Measurements from ENCODE around the gene SOBP. TPM values are rescaled to one million over a fixed set of nuclear protein-coding genes. Genes with fewer than 3 reads are reported as not detected.
A peak's percentile ranks its signal among the peaks of the same experiment; 100 is the strongest.

Gene SOBP
- total and polyA plus RNA-seq, 2 donors (not counting 3 experiments of a cell fraction or from before 2014, with no cell fraction given) = 0.35 to 6.6 TPM

DNA sequence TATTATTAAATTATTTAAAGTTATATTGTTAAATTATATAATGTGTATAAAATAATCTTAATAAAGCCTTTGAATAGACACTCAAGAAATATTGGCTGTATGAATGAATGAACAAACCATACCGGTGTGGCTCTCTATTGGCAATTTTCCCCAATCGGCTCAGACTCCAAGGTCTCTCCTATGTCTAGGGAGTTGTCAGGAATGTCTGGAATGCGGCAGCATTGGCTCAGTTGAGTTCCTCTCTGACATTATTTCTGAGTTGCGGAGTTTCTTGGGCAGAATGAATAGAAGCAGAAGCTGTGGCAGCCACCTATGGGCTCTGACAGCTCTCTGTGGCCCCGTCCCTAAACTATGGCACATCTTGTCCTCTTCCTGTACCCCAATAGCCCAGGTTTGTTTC is 111.0 kb downstream of the SOBP start:
- no peaks in the 10 kb centered on the region for H3K9me3 ChIP-seq (replicated peaks; ENCODE audit: control insufficient read depth, insufficient read depth, low read length)
- no peaks in the 10 kb centered on the region for H3K36me3 ChIP-seq (ENCODE audit: control insufficient read depth in 2 of 2, extremely low read depth in 1 of 2, insufficient read depth in 2 of 2, low read length in 2 of 2)
- no peaks in the 10 kb centered on the region for H3K9me1 ChIP-seq (replicated peaks; ENCODE audit: control insufficient read depth, extremely low read depth, insufficient read depth, low read length)
- intact Hi-C loops (cut with micrococcal nuclease) (loop anchor here (5.0 kb wide), 2 partner anchors 66 to 109 kb away; partner anchors contain the start of gene SOBP), dilution Hi-C loops (cut with MboI; ENCODE audit: extremely low pct_ligation_motif_present, low sequenced_read_pairs) (no loop called here)
- H3K4me3 ChIP-seq (replicated peaks in 1 of 3; ENCODE audit: insufficient read depth in 1 of 3, low read depth in 1 of 3, low read length in 3 of 3) = no peak overlapping the region
- no peak overlapping the region for H3K27ac ChIP-seq (ENCODE audit: insufficient read depth, low read depth, low read length)
- H2AFZ ChIP-seq (ENCODE audit: low read depth, low read length) = no peak overlapping the region
- no peaks in the 10 kb centered on the region for H4K20me1 ChIP-seq (replicated peaks; ENCODE audit: control insufficient read depth, extremely low read depth, insufficient read depth, low read length)
- H3K79me2 ChIP-seq (ENCODE audit: control insufficient read depth, insufficient read depth, low read length) = no peaks in the 10 kb centered on the region
- BruUV-seq (replicated peaks) = no TSS peak
- H3K9ac ChIP-seq (replicated peaks; ENCODE audit: extremely low read depth, insufficient read depth, low read length) = no peak overlapping the region
- no peak overlapping the region for H3K4me2 ChIP-seq (ENCODE audit: insufficient read depth, low read length)
- TF ChIP-seq JUN (IDR thresholded peaks at IDR 0.05; ENCODE audit: borderline replicate concordance, insufficient read depth, insufficient read length, low read depth) (no peak), GATA2 (IDR thresholded peaks at IDR 0.05; ENCODE audit: insufficient read depth, insufficient read length, low read depth, low read length) (no peak), POLR2AphosphoS5 (IDR thresholded peaks at IDR 0.05; ENCODE audit: insufficient read depth, low read depth, low read length) (no peak), EZH2 (IDR thresholded peaks at IDR 0.05; ENCODE audit: borderline replicate concordance, low read depth, low read length, severe bottlenecking) (no peak), MYC (IDR thresholded peaks at IDR 0.05; ENCODE audit: low read depth, low read length) (no peak), POLR2A (IDR thresholded peaks at IDR 0.05; ENCODE audit: low read depth, low read length) (no peak), FOS (IDR thresholded peaks at IDR 0.05; ENCODE audit: borderline replicate concordance, insufficient read depth, low read length) (no peak)
- TF ChIP-seq, protein P1, sequence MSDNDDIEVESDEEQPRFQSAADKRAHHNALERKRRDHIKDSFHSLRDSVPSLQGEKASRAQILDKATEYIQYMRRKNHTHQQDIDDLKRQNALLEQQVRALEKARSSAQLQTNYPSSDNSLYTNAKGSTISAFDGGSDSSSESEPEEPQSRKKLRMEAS (IDR thresholded peaks at IDR 0.05; ENCODE audit: insufficient read depth, insufficient read length) = no peak
- TF ChIP-seq, protein P2, sequence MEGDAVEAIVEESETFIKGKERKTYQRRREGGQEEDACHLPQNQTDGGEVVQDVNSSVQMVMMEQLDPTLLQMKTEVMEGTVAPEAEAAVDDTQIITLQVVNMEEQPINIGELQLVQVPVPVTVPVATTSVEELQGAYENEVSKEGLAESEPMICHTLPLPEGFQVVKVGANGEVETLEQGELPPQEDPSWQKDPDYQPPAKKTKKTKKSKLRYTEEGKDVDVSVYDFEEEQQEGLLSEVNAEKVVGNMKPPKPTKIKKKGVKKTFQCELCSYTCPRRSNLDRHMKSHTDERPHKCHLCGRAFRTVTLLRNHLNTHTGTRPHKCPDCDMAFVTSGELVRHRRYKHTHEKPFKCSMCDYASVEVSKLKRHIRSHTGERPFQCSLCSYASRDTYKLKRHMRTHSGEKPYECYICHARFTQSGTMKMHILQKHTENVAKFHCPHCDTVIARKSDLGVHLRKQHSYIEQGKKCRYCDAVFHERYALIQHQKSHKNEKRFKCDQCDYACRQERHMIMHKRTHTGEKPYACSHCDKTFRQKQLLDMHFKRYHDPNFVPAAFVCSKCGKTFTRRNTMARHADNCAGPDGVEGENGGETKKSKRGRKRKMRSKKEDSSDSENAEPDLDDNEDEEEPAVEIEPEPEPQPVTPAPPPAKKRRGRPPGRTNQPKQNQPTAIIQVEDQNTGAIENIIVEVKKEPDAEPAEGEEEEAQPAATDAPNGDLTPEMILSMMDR (IDR thresholded peaks at IDR 0.05; ENCODE audit: extremely low read depth in 1 of 2, insufficient read depth in 1 of 2, low read depth in 1 of 2, low read length in 2 of 2) = no peak
- DNase-seq (ENCODE audit: low read depth, low spot score) (peak; percentile 56), FAIRE-seq (peak; percentile 90)
- H3K4me1 ChIP-seq (ENCODE audit: control insufficient read depth, extremely low read depth, insufficient read depth, low read length) = peaks cover 12% of the 10 kb centered on the region
- no peaks in the 10 kb centered on the region for H3K27me3 ChIP-seq (ENCODE audit: control insufficient read depth in 2 of 2, insufficient read depth in 2 of 2, low read length in 2 of 2)
- ChIA-PET CTCF (interaction anchor here (0.6 to 1.1 kb wide), 4 partner anchors 68 to 283 kb away, joined by 3 to 4 read pairs (median 3); partner anchors contain the start of gene PDSS2), POLR2A (no interaction called here)
